ENCODE measurements around the gene MEA1. TPM values are rescaled to one million over a fixed set of nuclear protein-coding genes. Genes with fewer than 3 reads are reported as not detected.

Gene MEA1
- total RNA-seq, 1 donor from 2014 or later = 52.9 TPM

GRCh38 chr6:43038727-43039126 is 25.0 kb upstream of the MEA1 start:
- DNase-seq = no peak

- DNase-seq = no peak
Observed at GRCh38 chr6:43037706-43038105, 24.0 kb upstream of the MEA1 start.

GRCh38 chr6:43037197-43037596 is 23.5 kb upstream of the MEA1 start:
- no peak for DNase-seq

GRCh38 chr6:43036712-43037111 is 23.0 kb upstream of the MEA1 start:
- no peak for DNase-seq

GRCh38 chr6:43035495-43036194 is 21.9 kb upstream of the MEA1 start:
- no peak for DNase-seq

- DNase-seq = no peak
Observed at GRCh38 chr6:43034190-43034525, 20.4 kb upstream of the MEA1 start.

GRCh38 chr6:43033496-43034189 is 19.9 kb upstream of the MEA1 start:
- no peak for DNase-seq

- no peak for DNase-seq
Observed at GRCh38 chr6:43032326-43032725, 18.6 kb upstream of the MEA1 start.

GRCh38 chr6:43029120-43029519 is 15.4 kb upstream of the MEA1 start:
- no peak for DNase-seq

GRCh38 chr6:43026365-43026764 is 12.6 kb upstream of the MEA1 start:
- DNase-seq = no peak

GRCh38 chr6:43024436-43024835 is 10.7 kb upstream of the MEA1 start:
- no peak for DNase-seq

GRCh38 chr6:43021270-43022047 is 7.7 kb upstream of the MEA1 start, which contains the start of gene RRP36:
TSS of gene RRP36 (plus strand) at chr6:43021623. CDS start at chr6:43021655, 32 bp downstream.
- peak; percentile 78 for DNase-seq

GRCh38 chr6:43020847-43021246 is 7.1 kb upstream of the MEA1 start:
- peak; percentile 6 for DNase-seq

GRCh38 chr6:43020052-43020705 is 6.4 kb upstream of the MEA1 start:
- DNase-seq = no peak

GRCh38 chr6:43019152-43019551 is 5.4 kb upstream of the MEA1 start:
- DNase-seq = no peak

- no peak for DNase-seq
Observed at GRCh38 chr6:43016943-43017334, 3.2 kb upstream of the MEA1 start.

GRCh38 chr6:43016176-43016942 is 2.6 kb upstream of the MEA1 start:
- no peak for DNase-seq

- peak; percentile 46 for DNase-seq
Observed at GRCh38 chr6:43014434-43014909, 726 bp upstream of the MEA1 start.

- DNase-seq = peak; percentile 36
Observed at GRCh38 chr6:43013097-43013842, 476 bp downstream of the MEA1 start.

- DNase-seq = no peak
Observed at GRCh38 chr6:43012364-43012763, 1.4 kb downstream of the MEA1 start.

GRCh38 chr6:43011207-43011606 is 2.5 kb downstream of the MEA1 start:
- no peak for DNase-seq

Data from dermis blood vessel endothelial cell (primary cell).